WTC11 (cell line): ENCODE measurements around the gene EIF4B. TPM values are rescaled to one million over a fixed set of nuclear protein-coding genes. Genes with fewer than 3 reads are reported as not detected.

ENCODE experiments used
- ATAC-seq: fragments of 200-7000 bp; cut with Tn5 transposase; 2 replicates; pipeline ENCODE4 v1.10.0; 2021; ENCODE audit warnings: mild to moderate bottlenecking, moderate library complexity
- CTCF ChIA-PET: fragments of 300-600 bp; sonication (Branson Sonifier 250); formaldehyde crosslinking; loops from one replicate; lab custom pipeline; 2021; ENCODE audit warnings: antibody characterized with exemption; lab: Charles Lee
- POLR2A ChIA-PET: fragments of 350-600 bp; sonication (Branson Sonifier 250); formaldehyde crosslinking; loops from one replicate; lab custom pipeline; 2021; ENCODE audit warnings: antibody characterized with exemption; lab: Charles Lee
- DNase-seq: peaks from one replicate; pipeline ENCODE4 v3.0.0; 2021; ENCODE audit warnings: low spot score
- H3K27ac Mint-ChIP-seq: 2 replicates; pipeline ENCODE4 v1.8.0; 2021; ENCODE audit warnings: mixed read lengths
- H3K27me3 Mint-ChIP-seq: 2 replicates; pipeline ENCODE4 v1.8.0; 2021; ENCODE audit warnings: low read depth, mild to moderate bottlenecking, moderate library complexity, mixed read lengths
- H3K36me3 Mint-ChIP-seq: 2 replicates; pipeline ENCODE4 v1.8.0; 2021; ENCODE audit warnings: mixed read lengths
- H3K4me1 Mint-ChIP-seq: 2 replicates; pipeline ENCODE4 v1.8.0; 2022; ENCODE audit warnings: mixed read lengths
- H3K4me3 Mint-ChIP-seq: 2 replicates; pipeline ENCODE4 v1.8.0; 2021; ENCODE audit warnings: mild to moderate bottlenecking, moderate library complexity, mixed read lengths
- H3K9me3 Mint-ChIP-seq: 2 replicates; pipeline ENCODE4 v1.8.0; 2021; ENCODE audit warnings: mixed read lengths
- ATF1 ChIP-seq: sonication (generic); formaldehyde crosslinking; IDR thresholded peaks from 2 replicates; pipeline ENCODE4 v1.8.1; 2023; ENCODE audit warnings: mild to moderate bottlenecking, moderate library complexity, missing genetic modification reagents
- ELF4 ChIP-seq: sonication (generic); formaldehyde crosslinking; IDR thresholded peaks from 2 replicates; pipeline ENCODE4 v1.8.1; 2022; ENCODE audit warnings: low read depth, mild to moderate bottlenecking, moderate library complexity, missing genetic modification reagents
- ESRRA ChIP-seq: sonication (generic); formaldehyde crosslinking; IDR thresholded peaks from 2 replicates; pipeline ENCODE4 v1.8.1; 2022; ENCODE audit warnings: mild to moderate bottlenecking, missing genetic modification reagents, borderline replicate concordance
- ETV6 ChIP-seq: sonication (generic); formaldehyde crosslinking; IDR thresholded peaks from 2 replicates; pipeline ENCODE4 v1.8.1; 2022; ENCODE audit warnings: mild to moderate bottlenecking, missing genetic modification reagents
- GABPB1 ChIP-seq: sonication (generic); formaldehyde crosslinking; IDR thresholded peaks from 2 replicates; pipeline ENCODE4 v1.8.1; 2023; ENCODE audit warnings: mild to moderate bottlenecking, missing genetic modification reagents
- HMGXB4 ChIP-seq: sonication (generic); formaldehyde crosslinking; IDR thresholded peaks from 2 replicates; pipeline ENCODE4 v1.8.1; 2023; ENCODE audit warnings: mild to moderate bottlenecking, moderate library complexity, missing genetic modification reagents
- JAZF1 ChIP-seq: fragments of 250-450 bp; sonication (Bioruptor Pico); IDR thresholded peaks from 2 replicates; pipeline ENCODE4 v1.9.0; 2021; ENCODE audit warnings: moderate library complexity, mild to moderate bottlenecking, inconsistent platforms
- MAX ChIP-seq: sonication (generic); formaldehyde crosslinking; IDR thresholded peaks from 2 replicates; pipeline ENCODE4 v1.8.0; 2022; ENCODE audit warnings: mild to moderate bottlenecking, missing genetic modification reagents
- MLX ChIP-seq: sonication (generic); formaldehyde crosslinking; IDR thresholded peaks from 2 replicates; pipeline ENCODE4 v1.8.1; 2023; ENCODE audit warnings: mild to moderate bottlenecking, missing genetic modification reagents, moderate library complexity
- OVOL2 ChIP-seq: fragments of 250-450 bp; sonication (Bioruptor Pico); IDR thresholded peaks from 2 replicates; pipeline ENCODE4 v1.9.0; 2021; ENCODE audit warnings: mild to moderate bottlenecking, borderline replicate concordance
- RELA ChIP-seq: sonication (generic); formaldehyde crosslinking; IDR thresholded peaks from 2 replicates; pipeline ENCODE4 v1.8.1; 2022; ENCODE audit warnings: missing genetic modification reagents, mild to moderate bottlenecking, borderline replicate concordance
- SMAD3 ChIP-seq: sonication (generic); formaldehyde crosslinking; IDR thresholded peaks from 2 replicates; pipeline ENCODE4 v1.8.0; 2022; ENCODE audit warnings: missing genetic modification reagents, mild to moderate bottlenecking, borderline replicate concordance
- STAT6 ChIP-seq: sonication (generic); formaldehyde crosslinking; conservative IDR thresholded peaks from 2 replicates; pipeline ENCODE4 v1.8.1; 2023; ENCODE audit warnings: mild to moderate bottlenecking, low read depth, missing genetic modification reagents, moderate library complexity
- TEAD4 ChIP-seq: sonication (generic); formaldehyde crosslinking; IDR thresholded peaks from 2 replicates; pipeline ENCODE4 v1.8.0; 2022; ENCODE audit warnings: mild to moderate bottlenecking, missing genetic modification reagents
- USF2 ChIP-seq: sonication (generic); formaldehyde crosslinking; IDR thresholded peaks from 2 replicates; pipeline ENCODE4 v1.8.1; 2023; ENCODE audit warnings: mild to moderate bottlenecking, missing genetic modification reagents, moderate library complexity
- ZBTB21 ChIP-seq: sonication (generic); formaldehyde crosslinking; IDR thresholded peaks from 2 replicates; pipeline ENCODE4 v1.8.1; 2023; ENCODE audit warnings: mild to moderate bottlenecking, missing genetic modification reagents, borderline replicate concordance
- ZBTB43 ChIP-seq: sonication (generic); formaldehyde crosslinking; IDR thresholded peaks from 2 replicates; pipeline ENCODE4 v1.8.1; 2023; ENCODE audit warnings: mild to moderate bottlenecking, missing genetic modification reagents
- ZNF121 ChIP-seq: sonication (generic); formaldehyde crosslinking; IDR thresholded peaks from 2 replicates; pipeline ENCODE4 v1.8.0; 2023; ENCODE audit warnings: missing genetic modification reagents
- ZNF138 ChIP-seq: sonication (generic); formaldehyde crosslinking; conservative IDR thresholded peaks from 2 replicates; pipeline ENCODE4 v1.8.1; 2022; ENCODE audit warnings: mild to moderate bottlenecking, moderate library complexity, missing genetic modification reagents
- ZNF671 ChIP-seq: fragments of 250-450 bp; sonication (Bioruptor Pico); IDR thresholded peaks from 2 replicates; pipeline ENCODE4 v1.8.0; 2021; ENCODE audit warnings: mild to moderate bottlenecking
- total RNA-seq: library from RNA; stranded (reverse); gene quantifications from 3 replicates; pipeline ENCODE4 v1.2.3, GENCODE V29; 2021
- TF ChIP-seq, protein P1 (sequence below): fragments of 250-450 bp; sonication (Bioruptor Pico); IDR thresholded peaks from 2 replicates; pipeline ENCODE4 v1.8.0; 2021; ENCODE audit warnings: mild to moderate bottlenecking
- TF ChIP-seq, protein P2 (sequence below): sonication (generic); formaldehyde crosslinking; IDR thresholded peaks from 2 replicates; pipeline ENCODE4 v1.8.1; 2022; ENCODE audit warnings: low read depth, missing genetic modification reagents, borderline replicate concordance

EIF4B gene
- total RNA-seq, 1 experiment from 2014 or later: 730 TPM

- DNase-seq (peak; percentile 98), ATAC-seq (peak; percentile 95)
- no peaks in the 10 kb centered on the region for H3K9me3 Mint-ChIP-seq
- H3K36me3 Mint-ChIP-seq: peaks cover 5% of the 10 kb centered on the region; the same call in 1 of the 2 replicates
- CTCF ChIA-PET: interaction anchor here (0.6 to 3.7 kb wide), 28 partner anchors 9 to 302 kb away, joined by 3 to 80 read pairs (median 6); partner anchors contain the start of genes AAAS, CSAD, ESPL1 and IGFBP6
- POLR2A ChIA-PET: interaction anchor here (0.6 to 1.9 kb wide), 14 partner anchors 9 to 137 kb away, joined by 3 to 5 read pairs (median 3); partner anchors contain the start of genes CSAD, EIF4B, IGFBP6 and ZNF740
- peak within 1 kb of the TSS; percentile 95 for H3K27ac Mint-ChIP-seq
- peak within 1 kb of the TSS; percentile 85 for H3K4me3 Mint-ChIP-seq
- peaks cover 13% of the 10 kb centered on the region for H3K4me1 Mint-ChIP-seq
- H3K27me3 Mint-ChIP-seq: peaks cover 43% of the 10 kb centered on the region
- TF ChIP-seq MAX (CRISPR knock-in tag): no peak
- TF ChIP-seq, protein P1, sequence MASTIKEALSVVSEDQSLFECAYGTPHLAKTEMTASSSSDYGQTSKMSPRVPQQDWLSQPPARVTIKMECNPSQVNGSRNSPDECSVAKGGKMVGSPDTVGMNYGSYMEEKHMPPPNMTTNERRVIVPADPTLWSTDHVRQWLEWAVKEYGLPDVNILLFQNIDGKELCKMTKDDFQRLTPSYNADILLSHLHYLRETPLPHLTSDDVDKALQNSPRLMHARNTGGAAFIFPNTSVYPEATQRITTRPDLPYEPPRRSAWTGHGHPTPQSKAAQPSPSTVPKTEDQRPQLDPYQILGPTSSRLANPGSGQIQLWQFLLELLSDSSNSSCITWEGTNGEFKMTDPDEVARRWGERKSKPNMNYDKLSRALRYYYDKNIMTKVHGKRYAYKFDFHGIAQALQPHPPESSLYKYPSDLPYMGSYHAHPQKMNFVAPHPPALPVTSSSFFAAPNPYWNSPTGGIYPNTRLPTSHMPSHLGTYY (CRISPR knock-in tag): no peak
- no peak for TF ChIP-seq OVOL2 (CRISPR knock-in tag)
- no peak for TF ChIP-seq ZNF121 (CRISPR knock-in tag)
- TF ChIP-seq USF2 (CRISPR knock-in tag): no peak
- TF ChIP-seq ELF4 (CRISPR knock-in tag): no peak
- TF ChIP-seq MLX (CRISPR knock-in tag): no peak
- TF ChIP-seq JAZF1 (CRISPR knock-in tag): no peak
- no peak for TF ChIP-seq ZNF671 (CRISPR knock-in tag)
- no peak for TF ChIP-seq ZNF138 (CRISPR knock-in tag)
- TF ChIP-seq ETV6 (CRISPR knock-in tag): peak; percentile 64; the same call in 1 of the 2 replicates
- peak; percentile 36; the same call in 1 of the 2 replicates for TF ChIP-seq RELA (CRISPR knock-in tag)
- TF ChIP-seq TEAD4: no peak
- TF ChIP-seq STAT6 (CRISPR knock-in tag): no peak
- TF ChIP-seq SMAD3 (CRISPR knock-in tag): peak; percentile 62; the same call in 1 of the 2 replicates
- no peak for TF ChIP-seq ZBTB43 (CRISPR knock-in tag)
- TF ChIP-seq GABPB1 (CRISPR knock-in tag): peak; percentile 66
- 0 out of 2 replicates have a peak, but pooled peaks have one; percentile 56 for TF ChIP-seq ESRRA (CRISPR knock-in tag)
- TF ChIP-seq, protein P2, sequence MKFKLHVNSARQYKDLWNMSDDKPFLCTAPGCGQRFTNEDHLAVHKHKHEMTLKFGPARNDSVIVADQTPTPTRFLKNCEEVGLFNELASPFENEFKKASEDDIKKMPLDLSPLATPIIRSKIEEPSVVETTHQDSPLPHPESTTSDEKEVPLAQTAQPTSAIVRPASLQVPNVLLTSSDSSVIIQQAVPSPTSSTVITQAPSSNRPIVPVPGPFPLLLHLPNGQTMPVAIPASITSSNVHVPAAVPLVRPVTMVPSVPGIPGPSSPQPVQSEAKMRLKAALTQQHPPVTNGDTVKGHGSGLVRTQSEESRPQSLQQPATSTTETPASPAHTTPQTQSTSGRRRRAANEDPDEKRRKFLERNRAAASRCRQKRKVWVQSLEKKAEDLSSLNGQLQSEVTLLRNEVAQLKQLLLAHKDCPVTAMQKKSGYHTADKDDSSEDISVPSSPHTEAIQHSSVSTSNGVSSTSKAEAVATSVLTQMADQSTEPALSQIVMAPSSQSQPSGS (CRISPR knock-in tag): no peak
- no peak for TF ChIP-seq ZBTB21
- no peak for TF ChIP-seq ATF1 (CRISPR knock-in tag)
- TF ChIP-seq HMGXB4 (CRISPR knock-in tag): no peak
Measured at GRCh38 chr12:53079226-53080117, 73.2 kb downstream of the EIF4B start, which contains the start of gene SPRYD3. Gene SPRYD3, minus strand, starts transcription at chr12:53079390. Its CDS starts 57 bp downstream, at chr12:53079333.
